Endothelial cell of umbilical vein (primary cell): ENCODE results near the gene CAMK2B. TPM values are rescaled to one million over a fixed set of nuclear protein-coding genes. Genes with fewer than 3 reads are reported as not detected.

Experiments used
- BruUV-seq: library from RNA; stranded (reverse); fragments of 400-500 nt; replicated peaks from 2 replicates; lab custom pipeline; 2021; lab: Mats Ljungman, UMichigan
- CTCF ChIA-PET: fragments of 300-600, 350-600 bp; sonication (Branson Sonifier 250); formaldehyde crosslinking; loops from one replicate; lab custom pipeline; 2021; ENCODE audit warnings: antibody characterized with exemption, inconsistent platforms; lab: Charles Lee
- POLR2A ChIA-PET: fragments of 300-600, 350-600 bp; sonication (Branson Sonifier 250); formaldehyde crosslinking; loops from one replicate; lab custom pipeline; 2021; ENCODE audit warnings: antibody characterized with exemption, inconsistent platforms; lab: Charles Lee
- DNase-seq: peaks from one replicate; pipeline ENCODE4 v3.0.0-alpha.2; 2011; ENCODE audit warnings: low read depth, low spot score
- FAIRE-seq: peaks from 2 replicates; lab custom pipeline; 2011; peaks lifted over from hg19 to GRCh38; lab: Jason Lieb, UNC
- H2AFZ ChIP-seq: 2 replicates; pipeline ENCODE4 v1.6.0; 2012; ENCODE audit warnings: low read depth, low read length, control low read depth, inconsistent platforms
- H3K27ac ChIP-seq: 2 replicates; pipeline ENCODE4 v1.5.1; 2011; ENCODE audit warnings: low read depth, mild to moderate bottlenecking, control low read depth, low read length, moderate library complexity; ENCODE audit not compliant: insufficient read depth
- H3K27me3 ChIP-seq, 2 experiments: 2 replicates each; pipeline versions ENCODE4 v1.6.0 to v1.6.1; 2011; ENCODE audit warnings: low read length in 2 of 2, mixed read lengths in 1 of 2; ENCODE audit not compliant: control insufficient read depth in 2 of 2, insufficient read depth in 2 of 2
- H3K36me3 ChIP-seq, 2 experiments: 2 replicates in 1 of 2; 3 replicates in 1 of 2; pipeline ENCODE4 v1.5.1; 2011; ENCODE audit warnings: low read length in 2 of 2, mild to moderate bottlenecking in 1 of 2, moderate library complexity in 1 of 2; ENCODE audit not compliant: control insufficient read depth in 2 of 2, insufficient read depth in 2 of 2; ENCODE audit errors: extremely low read depth in 1 of 2
- H3K4me1 ChIP-seq: 3 replicates; pipeline ENCODE4 v1.5.1; 2011; ENCODE audit warnings: mild to moderate bottlenecking, low read length; ENCODE audit not compliant: control insufficient read depth, insufficient read depth; ENCODE audit errors: extremely low read depth
- H3K4me2 ChIP-seq: 2 replicates; pipeline ENCODE4 v1.6.1; 2011; ENCODE audit warnings: low read length, control low read depth, mixed read lengths; ENCODE audit not compliant: insufficient read depth
- H3K4me3 ChIP-seq, 3 experiments: fragments of 200-600 bp in 1 of 3; sonication (generic), shearing (Covaris generic) in 1 of 3; replicated peaks in 1 of 3; 2 replicates each; pipeline ENCODE4 v1.5.1; 2011 to 2016; ENCODE audit warnings: control low read depth in 3 of 3, low read length in 3 of 3, mild to moderate bottlenecking in 2 of 3, inconsistent platforms in 1 of 3, low read depth in 1 of 3, moderate library complexity in 1 of 3; ENCODE audit not compliant: insufficient read depth in 1 of 3
- H3K79me2 ChIP-seq: 2 replicates; pipeline ENCODE4 v1.6.0; 2012; ENCODE audit warnings: low read length, inconsistent platforms; ENCODE audit not compliant: control insufficient read depth, insufficient read depth
- H3K9ac ChIP-seq: replicated peaks from 2 replicates; pipeline ENCODE3; 2011; ENCODE audit warnings: low read length, control low read depth; ENCODE audit not compliant: insufficient read depth; ENCODE audit errors: extremely low read depth
- H3K9me1 ChIP-seq: replicated peaks from 3 replicates; pipeline ENCODE4 v1.6.0; 2011; ENCODE audit warnings: mild to moderate bottlenecking, low read length; ENCODE audit not compliant: control insufficient read depth, insufficient read depth; ENCODE audit errors: extremely low read depth
- H3K9me3 ChIP-seq: replicated peaks from 2 replicates; pipeline ENCODE4 v1.5.1; 2012; ENCODE audit warnings: low read length, inconsistent platforms; ENCODE audit not compliant: control insufficient read depth, insufficient read depth
- H4K20me1 ChIP-seq: replicated peaks from 2 replicates; pipeline ENCODE3; 2011; ENCODE audit warnings: mild to moderate bottlenecking, low read length; ENCODE audit not compliant: control insufficient read depth, insufficient read depth; ENCODE audit errors: extremely low read depth
- EZH2 ChIP-seq: IDR thresholded peaks from 2 replicates; pipeline ENCODE4 v1.6.1; 2012; ENCODE audit warnings: borderline replicate concordance, low read depth, mild to moderate bottlenecking, moderate library complexity, low read length, inconsistent platforms; ENCODE audit not compliant: severe bottlenecking
- FOS ChIP-seq: IDR thresholded peaks from 2 replicates; pipeline ENCODE4 v1.6.1; 2011; ENCODE audit warnings: mild to moderate bottlenecking, low read length, moderate library complexity, borderline replicate concordance; ENCODE audit not compliant: insufficient read depth
- GATA2 ChIP-seq: IDR thresholded peaks from 2 replicates; pipeline ENCODE4 v1.7.0; 2011; ENCODE audit warnings: low read depth, mild to moderate bottlenecking, moderate library complexity, mixed read lengths, low read length; ENCODE audit not compliant: insufficient read length, insufficient read depth
- JUN ChIP-seq: IDR thresholded peaks from 2 replicates; pipeline ENCODE4 v1.6.1; 2011; ENCODE audit warnings: borderline replicate concordance, low read depth; ENCODE audit not compliant: insufficient read length, insufficient read depth
- MYC ChIP-seq: IDR thresholded peaks from one replicate; pipeline ENCODE4 v1.6.1; 2011; ENCODE audit warnings: mild to moderate bottlenecking, low read depth, low read length
- POLR2A ChIP-seq: IDR thresholded peaks from 2 replicates; pipeline ENCODE4 v1.6.1; 2012; ENCODE audit warnings: low read depth, mild to moderate bottlenecking, control low read depth, low read length
- POLR2AphosphoS5 ChIP-seq: IDR thresholded peaks from 2 replicates; pipeline ENCODE4 v1.6.1; 2012; ENCODE audit warnings: low read depth, mild to moderate bottlenecking, control low read depth, low read length, moderate library complexity; ENCODE audit not compliant: insufficient read depth
- dilution Hi-C: fragments of 300-500 bp; cut with MboI; formaldehyde crosslinking; loops from one replicate; pipeline ENCODE4 v1.15.0; 2019; ENCODE audit warnings: low sequenced_read_pairs; ENCODE audit not compliant: extremely low pct_ligation_motif_present
- intact Hi-C: fragments of 100-400 bp; cut with micrococcal nuclease; formaldehyde crosslinking; loops from one replicate; pipeline ENCODE4 v1.10.0; 2022
- polyA plus RNA-seq, 4 experiments: library from polyadenylated mRNA; depleted of rRNA in 3 of 4; stranded (reverse) in 3 of 4; unstranded in 1 of 4; fragments of >200 nt; gene quantifications; 2 replicates each; pipeline versions ENCODE4 v1.2.1 to v1.2.3, GENCODE V29; 2011 to 2012; ENCODE audit warnings: missing spikeins in 1 of 4
- total RNA-seq: library from RNA; stranded (reverse); gene quantifications from 2 replicates; pipeline ENCODE4 v1.2.3, GENCODE V29; 2021
- TF ChIP-seq, protein P1 (sequence below): IDR thresholded peaks from 2 replicates; pipeline ENCODE4 v1.6.1; 2011; ENCODE audit not compliant: insufficient read depth, insufficient read length
- TF ChIP-seq, protein P2 (sequence below), 2 donors: IDR thresholded peaks; 1 replicate in 1 of 2; 2 replicates in 1 of 2; pipeline ENCODE4 v1.5.1; 2011; ENCODE audit warnings: low read length in 2 of 2, mild to moderate bottlenecking in 2 of 2, moderate library complexity in 2 of 2, control low read depth in 1 of 2, inconsistent platforms in 1 of 2, low read depth in 1 of 2; ENCODE audit not compliant: insufficient read depth in 1 of 2; ENCODE audit errors: extremely low read depth in 1 of 2

Gene CAMK2B
- total and polyA plus RNA-seq, 2 donors (not counting 3 experiments of a cell fraction or from before 2014, with no cell fraction given): 0.57 to 1.6 TPM

DNA sequence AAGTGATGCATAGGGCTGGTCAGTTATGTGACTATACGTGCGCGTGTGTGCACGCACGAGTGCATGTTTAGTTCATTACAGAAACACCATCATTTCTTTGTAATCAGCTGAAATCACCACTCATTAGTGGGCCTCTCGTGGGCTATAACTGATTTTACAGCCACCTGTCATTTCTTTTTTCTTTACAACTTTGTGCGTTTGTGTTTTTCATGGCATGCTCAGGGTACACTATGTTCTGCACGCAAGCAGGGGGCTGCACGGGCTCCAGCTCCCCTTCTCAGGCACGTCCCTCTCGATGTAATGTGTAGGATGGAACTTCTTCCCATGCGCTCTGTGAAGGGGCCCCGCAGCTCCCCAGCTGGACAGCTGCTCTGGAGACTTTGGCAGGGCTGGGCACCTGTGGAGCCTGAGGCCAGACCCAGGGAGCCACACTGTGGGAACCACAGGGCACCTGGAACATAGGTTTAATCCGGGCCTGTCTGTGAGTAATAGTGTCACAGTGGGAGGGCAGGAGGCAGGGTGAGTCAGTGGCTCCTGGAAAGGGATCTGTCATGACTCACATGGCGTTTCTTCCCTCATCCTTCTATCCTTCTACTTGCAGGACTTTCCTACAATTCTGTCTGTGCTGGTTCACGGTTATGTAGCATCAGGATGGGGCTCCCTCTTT, 141.1 kb downstream of the CAMK2B start:
- no peak overlapping the region for H3K4me2 ChIP-seq
- H3K4me3 ChIP-seq: no peak overlapping the region
- peaks cover 7 to 12% of the 10 kb centered on the region in 2 experiments for H3K27me3 ChIP-seq
- intact Hi-C loops (no loop called here), dilution Hi-C loops (no loop called here)
- H4K20me1 ChIP-seq: no peaks in the 10 kb centered on the region
- ChIA-PET POLR2A (no interaction called here), CTCF (no interaction called here)
- H3K27ac ChIP-seq: no peak overlapping the region
- peaks cover 5% of the 10 kb centered on the region for H3K4me1 ChIP-seq
- DNase-seq: peak; percentile 34
- no peaks in the 10 kb centered on the region for H3K9me3 ChIP-seq
- no TSS peak for BruUV-seq
- no peaks in the 10 kb centered on the region for H3K79me2 ChIP-seq
- H3K9ac ChIP-seq: no peak overlapping the region
- no peaks in the 10 kb centered on the region for H3K9me1 ChIP-seq
- FAIRE-seq: peak; percentile 71
- TF ChIP-seq JUN (peak; percentile 20), MYC (no peak), POLR2A (no peak), FOS (peak; percentile 82)
- H3K36me3 ChIP-seq: no peaks in the 10 kb centered on the region
- H2AFZ ChIP-seq: no peak overlapping the region

DNA sequence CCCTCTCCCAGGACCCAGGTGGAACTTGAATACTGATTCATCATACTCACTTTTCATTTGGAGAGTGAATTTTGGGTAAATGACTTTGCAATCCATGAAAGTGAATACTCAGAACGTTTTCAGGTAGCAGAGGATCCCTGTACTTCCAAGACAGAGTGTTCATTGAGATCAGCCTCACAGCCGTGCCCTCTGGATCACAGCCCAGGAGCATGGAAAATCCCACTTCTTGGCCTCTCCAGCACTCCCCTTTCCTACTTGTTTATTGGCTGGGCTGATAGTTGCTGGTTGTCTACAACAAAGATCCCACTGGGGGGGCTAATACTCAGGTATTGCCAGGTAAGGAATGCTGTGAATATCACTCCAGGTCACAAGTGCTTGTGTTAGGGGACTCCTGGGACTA, 142.0 kb downstream of the CAMK2B start:
- Histone ChIP-seq H3K36me3 (no peaks in the 10 kb centered on the region), H3K9me3 (no peaks in the 10 kb centered on the region), H2AFZ (no peak overlapping the region), H3K4me3 (no peak overlapping the region), H3K27me3 (peaks cover 10 to 12% of the 10 kb centered on the region in 2 experiments), H3K79me2 (no peaks in the 10 kb centered on the region), H3K9ac (no peak overlapping the region), H3K27ac (no peak overlapping the region), H3K9me1 (no peaks in the 10 kb centered on the region), H4K20me1 (no peaks in the 10 kb centered on the region), H3K4me1 (peaks cover 5% of the 10 kb centered on the region), H3K4me2 (no peak overlapping the region)
- TF ChIP-seq, protein P1, sequence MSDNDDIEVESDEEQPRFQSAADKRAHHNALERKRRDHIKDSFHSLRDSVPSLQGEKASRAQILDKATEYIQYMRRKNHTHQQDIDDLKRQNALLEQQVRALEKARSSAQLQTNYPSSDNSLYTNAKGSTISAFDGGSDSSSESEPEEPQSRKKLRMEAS: no peak
- TF ChIP-seq POLR2AphosphoS5: no peak
- no peak for TF ChIP-seq EZH2
- TF ChIP-seq MYC: no peak
- TF ChIP-seq GATA2: no peak
- TF ChIP-seq JUN: no peak
- TF ChIP-seq FOS: no peak
- TF ChIP-seq, protein P2, sequence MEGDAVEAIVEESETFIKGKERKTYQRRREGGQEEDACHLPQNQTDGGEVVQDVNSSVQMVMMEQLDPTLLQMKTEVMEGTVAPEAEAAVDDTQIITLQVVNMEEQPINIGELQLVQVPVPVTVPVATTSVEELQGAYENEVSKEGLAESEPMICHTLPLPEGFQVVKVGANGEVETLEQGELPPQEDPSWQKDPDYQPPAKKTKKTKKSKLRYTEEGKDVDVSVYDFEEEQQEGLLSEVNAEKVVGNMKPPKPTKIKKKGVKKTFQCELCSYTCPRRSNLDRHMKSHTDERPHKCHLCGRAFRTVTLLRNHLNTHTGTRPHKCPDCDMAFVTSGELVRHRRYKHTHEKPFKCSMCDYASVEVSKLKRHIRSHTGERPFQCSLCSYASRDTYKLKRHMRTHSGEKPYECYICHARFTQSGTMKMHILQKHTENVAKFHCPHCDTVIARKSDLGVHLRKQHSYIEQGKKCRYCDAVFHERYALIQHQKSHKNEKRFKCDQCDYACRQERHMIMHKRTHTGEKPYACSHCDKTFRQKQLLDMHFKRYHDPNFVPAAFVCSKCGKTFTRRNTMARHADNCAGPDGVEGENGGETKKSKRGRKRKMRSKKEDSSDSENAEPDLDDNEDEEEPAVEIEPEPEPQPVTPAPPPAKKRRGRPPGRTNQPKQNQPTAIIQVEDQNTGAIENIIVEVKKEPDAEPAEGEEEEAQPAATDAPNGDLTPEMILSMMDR (IDR thresholded peaks at IDR 0.05; ENCODE audit: extremely low read depth in 1 of 2, insufficient read depth in 1 of 2, low read depth in 1 of 2, low read length in 2 of 2): no peak
- TF ChIP-seq POLR2A: no peak
- no TSS peak for BruUV-seq
- POLR2A ChIA-PET: no interaction called here
- dilution Hi-C loops (no loop called here), intact Hi-C loops (no loop called here)
- FAIRE-seq (no peak), DNase-seq (no peak)
- CTCF ChIA-PET: interaction anchor here (0.8 kb wide), 1 partner anchor 52 kb away, joined by 3 read pairs; no protein-coding TSS in a partner anchor
